HG02840 (cell line): ENCODE results near the gene DUSP28.

Experiments used
- ATAC-seq: cut with Tn5 transposase; IDR thresholded peaks from one replicate; pipeline ENCODE4 v1.9.1; 2021; ENCODE audit warnings: mild to moderate bottlenecking, moderate library complexity, moderate number of reproducible peaks; ENCODE audit not compliant: unreplicated experiment, low FRiP score

The DUSP28 gene

DNA sequence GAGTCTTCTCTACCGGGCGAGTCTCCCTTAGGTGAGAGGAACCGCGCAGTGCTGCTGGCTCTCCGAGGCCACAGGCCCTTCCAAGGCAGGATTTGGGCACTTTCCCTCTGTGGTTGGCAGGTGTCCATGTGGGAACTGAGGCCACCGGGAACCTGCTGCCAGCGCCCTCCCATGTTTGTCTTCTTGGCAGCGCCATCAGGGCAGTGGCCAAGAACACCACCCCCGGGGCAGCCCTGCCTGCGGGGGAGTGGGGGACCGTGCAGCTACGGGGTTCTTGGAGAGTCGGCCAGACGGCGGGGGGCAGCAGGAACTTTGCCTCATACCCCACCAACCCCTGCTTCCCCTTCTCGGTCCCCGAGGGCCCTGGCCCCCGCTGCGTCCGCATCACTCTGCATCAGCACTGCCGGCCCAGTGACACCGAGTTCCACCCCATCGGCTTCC is 36.4 kb downstream of the DUSP28 start:
- ATAC-seq, result no peak

DNA sequence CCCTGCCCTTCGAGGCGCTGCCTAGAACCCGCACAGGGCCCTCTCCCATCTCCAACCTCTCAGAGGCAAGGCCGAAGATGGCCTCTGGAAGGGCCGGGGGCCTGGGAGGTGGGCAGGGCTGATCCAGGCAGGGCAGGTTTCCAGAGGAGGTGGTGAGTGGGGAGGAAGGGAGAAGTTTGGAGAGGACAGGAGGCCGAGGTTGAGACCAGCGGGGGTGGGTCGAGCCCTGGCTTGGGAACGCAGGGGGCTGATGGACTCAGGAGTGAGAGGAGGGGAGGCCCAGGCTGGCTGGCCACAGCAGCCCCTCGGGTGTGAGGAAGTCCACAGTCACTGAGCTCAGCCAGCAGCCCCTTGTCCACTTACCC is 36.9 kb downstream of the DUSP28 start:
- ATAC-seq, result no peak

DNA sequence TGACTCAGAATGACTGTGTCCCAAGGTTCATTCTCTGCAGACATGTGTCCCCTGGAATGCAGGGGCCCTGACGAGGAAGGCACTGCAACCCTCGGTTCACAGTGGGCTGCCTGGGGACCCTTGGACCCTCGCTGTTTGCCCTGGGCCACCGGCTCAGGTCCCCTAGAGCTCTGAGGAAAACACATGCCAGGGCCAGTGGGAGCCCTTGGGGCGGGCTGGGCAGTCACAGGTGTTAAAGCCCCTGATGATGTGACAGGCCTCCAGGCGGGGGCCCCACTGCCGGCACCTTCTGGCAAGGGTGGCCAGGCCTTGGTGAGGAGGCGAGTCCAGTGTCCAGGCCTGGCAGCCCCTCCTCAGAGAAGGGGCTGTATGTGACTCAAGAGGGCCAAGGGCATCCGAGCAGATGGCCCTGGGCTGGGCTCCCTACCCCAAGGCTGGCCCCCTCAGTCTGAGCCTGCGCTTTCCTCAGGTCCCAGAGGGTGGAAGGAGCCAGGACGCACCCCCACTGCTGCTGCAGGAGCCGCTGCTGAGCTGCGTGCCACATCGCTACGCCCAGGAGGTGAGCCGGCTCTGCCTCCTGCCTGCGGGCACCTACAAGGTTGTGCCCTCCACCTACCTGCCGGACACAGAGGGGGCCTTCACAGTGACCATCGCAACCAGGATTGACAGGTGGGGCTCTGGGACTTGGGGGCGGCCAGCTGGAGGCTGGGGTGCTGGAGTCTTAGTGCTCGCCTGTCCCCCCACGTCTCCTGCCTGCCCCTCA is 37.4 kb downstream of the DUSP28 start:
- ATAC-seq, result no peak

DNA sequence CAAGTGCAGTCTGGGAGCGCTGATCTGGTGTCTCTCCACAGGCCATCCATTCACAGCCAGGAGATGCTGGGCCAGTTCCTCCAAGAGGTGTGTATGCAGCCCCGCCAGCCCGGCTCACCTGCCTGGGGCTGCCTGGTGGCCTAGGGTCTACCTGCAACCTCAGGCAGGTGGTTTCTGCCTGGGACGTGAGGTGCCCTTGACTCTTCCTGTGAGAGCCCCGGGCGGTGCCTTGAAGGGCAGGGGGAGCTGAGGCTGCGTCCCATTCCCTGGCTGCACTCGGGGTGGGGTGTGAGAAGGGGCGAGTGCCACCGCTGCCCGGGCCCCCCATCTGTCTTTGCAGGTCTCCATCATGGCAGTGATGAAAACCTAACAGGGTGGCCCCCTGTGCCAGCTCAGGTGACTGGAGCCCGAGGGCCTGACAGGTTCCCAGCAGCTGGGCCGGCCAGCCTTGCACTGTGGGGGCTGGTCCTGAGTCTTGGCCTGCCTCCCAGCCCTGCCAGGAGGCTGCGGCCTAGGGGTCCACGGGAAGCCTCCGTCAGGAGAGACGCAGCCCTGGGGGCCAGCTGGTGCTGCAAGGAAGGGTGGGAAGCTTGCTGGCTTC is 38.3 kb downstream of the DUSP28 start:
- no peak for ATAC-seq

DNA sequence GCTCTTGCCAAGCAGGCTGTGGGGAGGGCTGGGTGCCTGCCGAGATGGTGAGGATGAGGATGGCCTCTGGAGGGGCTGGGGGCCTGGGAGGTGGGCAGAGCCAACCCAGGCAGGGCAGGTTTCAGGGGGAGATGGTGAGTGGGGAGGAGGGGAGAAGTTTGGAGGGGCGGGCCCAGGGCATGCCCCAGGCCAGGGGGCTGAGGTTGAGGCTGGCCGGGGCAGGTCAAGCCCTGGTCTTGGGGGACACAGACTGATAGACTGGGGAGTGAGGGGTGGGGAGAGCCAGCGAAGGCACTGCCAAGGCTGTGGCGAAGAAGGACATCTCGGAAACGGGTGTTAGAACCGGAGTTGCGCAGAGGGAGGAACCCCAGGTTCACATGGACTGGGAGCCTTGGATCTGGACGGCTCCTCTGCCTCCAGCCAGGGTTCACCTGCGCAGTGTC is 39.0 kb downstream of the DUSP28 start:
- no peak for ATAC-seq

DNA sequence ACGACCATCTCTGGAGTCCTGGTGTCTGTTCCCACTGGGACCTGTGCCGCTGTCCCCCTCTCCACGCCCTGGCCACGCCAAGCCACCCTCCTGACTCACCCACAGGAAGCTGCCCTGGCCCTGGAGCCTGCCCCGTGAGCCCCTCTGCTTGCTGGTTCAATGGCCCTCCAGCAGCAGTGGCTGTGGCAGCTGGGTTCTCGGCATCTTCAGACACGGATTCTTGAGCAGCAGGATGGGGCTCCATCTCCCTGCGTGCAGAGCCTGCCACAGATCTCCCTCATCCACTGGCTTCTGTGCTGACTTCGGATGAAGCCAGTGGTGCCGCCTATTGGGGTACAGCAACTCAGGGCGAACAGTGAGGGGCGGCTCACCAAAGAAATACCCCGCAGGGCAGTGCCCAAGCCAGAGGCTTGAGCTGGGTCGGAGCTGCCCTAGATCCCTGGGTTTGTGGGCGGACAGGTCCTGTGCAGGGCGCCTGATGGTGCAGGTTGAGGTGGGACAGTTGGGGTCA is 40.3 kb downstream of the DUSP28 start:
- no peak for ATAC-seq

DNA sequence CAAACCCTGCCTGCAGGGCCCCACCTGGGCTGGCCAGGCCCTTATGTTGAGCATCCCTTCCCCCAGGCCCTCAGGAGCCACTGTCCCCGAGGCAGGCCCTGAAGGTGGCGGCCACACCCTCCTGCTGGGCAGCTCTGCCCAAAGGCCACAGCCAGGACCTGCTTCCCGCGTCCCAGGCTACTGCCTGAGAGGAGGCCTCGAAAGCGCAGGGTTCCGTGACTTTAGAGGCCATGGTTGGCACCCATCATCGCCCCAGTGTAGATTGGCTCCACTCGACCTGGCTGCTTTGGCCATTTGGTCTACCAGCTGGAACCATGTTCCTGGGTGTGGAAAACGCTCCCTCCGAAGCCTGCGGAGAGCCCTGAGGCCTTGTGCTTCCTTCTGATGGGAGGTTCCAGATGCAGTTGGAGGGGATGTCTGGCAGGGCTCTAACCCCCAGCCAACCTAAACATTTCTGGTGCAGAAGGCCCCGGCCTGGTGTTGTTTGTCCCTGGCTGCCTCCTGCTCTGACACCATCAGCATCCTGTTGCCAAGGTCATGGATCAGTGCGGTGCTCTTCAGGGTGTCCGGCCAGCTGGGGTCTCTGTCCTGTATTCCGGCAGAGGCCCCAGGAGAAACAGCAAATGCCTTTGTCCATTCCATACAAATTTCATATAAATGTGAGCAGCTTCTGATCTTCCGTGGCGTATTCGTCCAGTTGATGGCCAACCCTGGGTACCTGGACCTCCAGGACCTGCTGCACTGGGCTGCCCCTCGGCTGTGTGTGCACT is 41.1 kb downstream of the DUSP28 start:
- no peak for ATAC-seq

DNA sequence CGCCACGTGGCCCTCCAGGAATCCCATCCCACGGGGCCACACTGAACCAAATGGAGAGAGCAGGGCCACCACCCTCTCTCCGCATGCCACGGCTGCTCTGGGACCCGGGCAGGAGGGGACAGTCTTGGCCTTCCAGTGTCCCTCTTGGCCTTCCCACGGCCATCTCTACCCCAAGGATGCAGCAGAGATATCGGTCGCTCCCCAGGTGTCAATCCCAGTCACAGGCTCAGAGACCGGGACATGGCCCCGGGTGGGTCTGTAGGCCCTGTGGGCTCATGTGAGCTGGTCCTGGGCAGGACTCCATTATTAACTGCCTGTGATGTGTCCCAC is 41.6 kb downstream of the DUSP28 start:
- no peak for ATAC-seq

DNA sequence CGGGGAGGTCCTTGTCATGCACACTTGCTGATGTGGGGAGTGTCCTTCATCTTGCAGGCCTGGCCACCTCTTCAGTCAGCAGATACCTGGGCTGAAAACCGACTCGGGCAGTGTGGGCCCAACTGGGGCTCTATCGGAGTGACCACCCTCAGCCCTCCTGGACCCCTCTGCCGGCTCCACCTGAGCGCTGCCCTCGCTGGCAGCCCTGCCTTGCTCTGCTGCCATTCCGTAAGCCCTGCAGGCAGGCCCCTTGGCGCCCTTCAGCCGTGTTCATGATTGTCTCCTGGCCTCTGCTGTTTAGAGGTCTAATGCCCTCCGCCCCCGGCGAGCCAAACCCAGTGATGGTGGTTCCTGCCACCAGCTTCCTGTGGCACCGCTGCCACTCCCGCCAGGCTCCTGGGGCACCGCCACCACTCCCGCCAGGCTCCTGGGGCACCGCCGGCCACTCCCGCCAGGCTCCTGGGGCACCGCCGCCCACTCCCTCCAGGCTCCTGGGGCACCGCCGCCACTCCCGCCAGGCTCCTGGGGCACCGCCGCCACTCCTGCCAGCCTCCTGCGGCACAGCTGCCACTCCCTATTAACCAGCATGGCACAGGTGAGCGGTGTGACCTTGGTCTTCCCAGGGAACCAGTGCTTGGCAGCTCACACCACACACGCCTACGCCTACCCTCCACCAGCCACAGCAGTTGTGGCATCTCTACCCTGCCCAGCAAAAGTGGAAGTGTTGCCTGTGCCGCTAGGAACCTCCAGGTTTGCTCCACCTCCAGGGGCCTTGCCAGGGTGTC is 42.3 kb downstream of the DUSP28 start:
- ATAC-seq, result no peak

DNA sequence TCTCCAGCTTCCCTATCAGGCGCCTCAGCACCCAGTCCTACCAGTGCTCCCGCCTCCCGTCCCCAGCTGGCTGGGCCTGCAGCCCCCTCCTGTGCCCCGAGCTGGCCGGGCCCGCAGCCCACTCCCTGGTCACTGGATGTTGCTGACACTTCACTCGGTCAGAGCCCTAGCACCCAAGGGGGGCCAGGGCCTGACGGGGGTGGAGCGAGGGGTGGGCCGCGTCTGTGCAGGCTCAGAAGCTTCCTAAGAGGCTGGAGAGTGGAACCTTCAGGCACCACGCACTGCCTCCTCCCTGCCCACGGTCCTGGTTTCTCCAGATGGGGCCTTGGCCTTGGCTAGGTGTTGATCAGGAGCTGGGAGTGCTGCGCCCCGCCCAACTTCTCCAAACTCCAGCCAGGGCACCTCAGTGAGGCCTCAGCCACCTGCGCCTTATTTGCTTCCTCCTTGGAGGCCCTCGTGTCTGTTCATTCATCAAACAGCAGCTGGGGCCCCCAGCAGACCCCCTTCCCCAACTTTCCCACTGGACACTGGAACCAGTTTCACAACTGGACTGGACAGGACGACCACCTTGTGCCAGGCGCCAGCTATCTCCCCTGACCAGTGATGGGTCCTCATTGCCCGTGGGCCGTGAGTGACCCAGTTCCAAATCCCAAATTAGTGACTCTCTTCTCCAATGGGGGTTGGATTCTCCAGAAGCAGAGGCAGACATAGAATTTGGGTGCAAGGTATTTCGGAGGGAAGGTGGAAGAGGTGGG is 43.1 kb downstream of the DUSP28 start:
- ATAC-seq, result no peak

DNA sequence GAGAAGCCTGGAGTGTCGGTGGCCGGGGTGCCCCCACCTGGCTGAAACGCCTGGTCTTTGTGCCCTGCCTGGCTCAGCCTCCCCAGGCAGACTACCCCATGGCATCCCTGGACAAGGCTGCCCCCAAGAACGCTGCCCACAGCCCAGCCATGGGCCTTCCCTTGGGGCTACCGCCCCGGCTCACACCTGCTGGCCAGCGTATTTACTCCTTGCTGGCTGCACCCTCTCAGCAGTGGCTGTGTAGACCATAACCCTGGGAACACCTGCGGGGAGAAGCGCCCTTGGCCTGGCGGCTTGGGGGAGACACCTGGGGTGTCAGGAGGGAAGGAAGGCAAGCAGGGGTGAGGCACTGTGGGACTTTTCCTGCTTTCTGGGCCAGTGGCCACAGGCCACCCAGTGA is 43.7 kb downstream of the DUSP28 start:
- ATAC-seq, result no peak

DNA sequence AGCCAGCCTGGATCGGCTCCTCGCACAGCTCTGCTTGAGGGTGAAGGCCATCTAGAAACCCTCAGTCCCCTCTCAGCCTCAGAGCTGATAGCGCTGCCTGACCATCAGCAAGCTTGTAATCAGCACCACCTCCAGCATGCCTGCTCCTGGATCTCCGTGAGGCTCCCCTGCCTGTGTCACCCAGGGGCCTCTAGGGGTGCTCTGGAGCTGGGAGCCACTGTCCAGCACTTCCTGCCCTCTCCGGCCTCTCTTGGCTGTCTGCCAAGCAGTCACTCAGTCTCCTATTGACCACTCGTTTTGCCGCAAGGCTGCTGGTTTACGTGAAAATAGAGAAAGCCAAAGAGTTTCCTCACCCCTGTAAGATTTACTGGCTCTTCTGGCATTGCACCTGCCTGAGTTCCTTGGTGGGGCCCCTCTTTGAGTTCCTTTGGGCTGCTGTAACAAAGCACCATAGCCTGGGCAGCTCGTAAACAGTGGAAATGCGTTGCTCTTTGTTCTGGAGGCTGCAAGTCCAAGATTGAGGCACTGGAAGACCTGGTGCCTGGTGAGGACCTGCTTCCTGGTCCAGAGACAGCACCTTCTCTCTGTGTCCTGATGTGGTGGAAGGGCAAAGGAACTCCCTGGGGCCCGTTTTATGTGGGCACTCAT is 44.3 kb downstream of the DUSP28 start:
- no peak for ATAC-seq

DNA sequence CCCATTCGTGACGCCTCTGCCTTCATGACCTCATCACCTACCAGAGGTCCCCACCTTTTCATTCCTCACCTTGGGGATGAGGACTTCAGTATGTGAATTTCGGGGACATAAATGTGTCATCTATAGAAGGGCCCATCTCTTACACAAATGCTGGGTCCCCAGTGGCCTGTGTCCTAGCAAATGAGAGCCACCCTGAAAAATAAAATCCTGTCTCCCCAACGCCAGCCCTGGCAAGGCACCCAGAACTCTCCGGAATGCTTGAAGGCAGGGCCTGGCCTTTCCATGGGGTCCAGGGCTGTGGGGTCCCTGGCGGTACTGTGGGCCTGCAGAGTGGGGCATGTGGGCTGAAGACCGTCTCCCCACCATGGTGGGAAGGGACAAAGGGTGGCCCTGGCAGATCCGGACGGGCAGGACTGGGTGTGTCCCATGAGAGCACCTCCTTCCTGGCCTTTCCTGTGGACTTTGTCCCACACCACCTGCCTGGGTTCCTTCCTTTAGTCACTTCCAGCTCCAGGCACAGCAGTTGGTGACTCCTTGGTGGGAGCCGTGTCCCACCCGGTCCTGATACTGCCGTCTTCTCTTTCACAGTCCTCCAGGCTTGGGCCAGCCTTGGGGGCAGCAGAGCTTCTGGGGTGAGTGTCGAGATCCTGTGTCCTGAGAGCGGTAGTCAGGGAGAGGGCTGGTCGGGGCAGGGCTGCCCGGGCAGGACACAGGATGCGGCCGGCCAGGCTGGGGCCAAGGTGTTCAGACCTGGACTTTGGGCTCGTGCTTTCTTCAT is 45.0 kb downstream of the DUSP28 start:
- no peak for ATAC-seq

DNA sequence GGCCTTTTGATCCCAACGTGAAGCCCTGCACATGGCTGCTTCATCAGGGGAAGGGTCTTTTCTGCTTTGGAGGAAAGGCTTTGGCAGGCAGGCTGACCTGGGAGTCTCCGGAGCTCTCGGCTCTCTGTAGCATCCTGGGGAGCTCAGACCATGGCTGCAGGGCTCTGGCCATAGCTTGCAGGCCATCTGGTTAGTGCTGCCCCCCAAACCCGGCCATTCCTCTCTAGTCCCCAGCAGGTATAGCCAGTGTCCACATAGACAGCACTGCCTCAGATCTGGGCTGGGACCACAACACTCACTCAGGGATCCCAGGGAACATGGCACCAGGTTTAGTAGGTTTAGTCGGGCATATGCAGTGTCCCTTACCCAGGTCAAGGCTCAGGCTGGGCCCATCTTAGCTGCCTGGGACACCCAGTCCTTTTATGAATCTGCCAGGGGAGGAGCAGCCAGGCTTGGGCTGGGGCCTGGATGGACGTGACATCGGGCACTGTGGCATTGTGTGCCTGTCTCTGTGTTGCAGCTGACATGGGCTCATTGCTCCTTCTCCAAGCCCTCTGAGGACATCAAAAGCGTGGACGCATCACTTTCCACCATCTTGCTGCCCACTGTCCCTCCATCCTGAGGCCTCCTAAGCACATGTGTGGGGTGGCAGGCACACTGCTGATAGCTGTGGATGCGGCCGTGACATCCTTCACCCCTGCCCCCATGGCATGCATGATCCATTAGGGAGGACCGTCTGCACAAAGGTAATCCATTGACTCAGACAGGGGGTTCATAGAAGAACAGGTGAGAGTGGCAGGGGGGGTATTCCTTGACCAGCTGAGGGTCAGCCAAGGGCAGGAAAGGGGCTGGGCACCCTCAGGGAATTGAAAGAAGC is 45.9 kb downstream of the DUSP28 start:
- ATAC-seq, result no peak

DNA sequence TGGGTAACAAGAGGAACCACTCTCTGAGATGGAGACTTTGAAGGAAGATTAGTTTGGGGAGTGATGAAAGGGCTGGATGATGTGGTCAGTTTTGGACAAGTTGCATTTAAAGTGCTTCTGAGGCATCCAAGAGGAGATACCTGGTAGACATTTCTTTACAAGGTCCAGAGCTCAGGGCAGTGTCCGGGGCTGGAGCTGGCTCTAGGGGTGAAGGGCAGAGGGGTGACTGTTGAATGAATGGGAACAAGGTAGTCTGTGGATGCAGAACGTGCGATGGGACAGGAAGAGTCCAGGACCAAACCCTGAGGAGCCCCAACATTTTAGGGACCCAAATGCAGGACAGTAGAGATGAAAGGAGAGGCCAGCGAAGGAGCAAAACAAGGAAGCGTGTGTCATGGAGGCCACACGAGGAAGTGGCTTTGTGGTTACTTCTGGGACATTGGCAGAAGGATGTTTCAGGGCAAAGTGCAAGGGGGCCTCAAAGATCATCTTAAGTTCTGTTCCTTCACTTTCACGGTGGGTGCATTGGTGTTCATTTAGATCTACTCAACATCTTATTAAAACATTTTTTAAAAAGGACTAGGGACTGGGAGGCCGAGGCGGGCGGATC is 51.5 kb downstream of the DUSP28 start:
- ATAC-seq, result no peak
